ENCODE data around the gene VIM.

VIM gene

DNA sequence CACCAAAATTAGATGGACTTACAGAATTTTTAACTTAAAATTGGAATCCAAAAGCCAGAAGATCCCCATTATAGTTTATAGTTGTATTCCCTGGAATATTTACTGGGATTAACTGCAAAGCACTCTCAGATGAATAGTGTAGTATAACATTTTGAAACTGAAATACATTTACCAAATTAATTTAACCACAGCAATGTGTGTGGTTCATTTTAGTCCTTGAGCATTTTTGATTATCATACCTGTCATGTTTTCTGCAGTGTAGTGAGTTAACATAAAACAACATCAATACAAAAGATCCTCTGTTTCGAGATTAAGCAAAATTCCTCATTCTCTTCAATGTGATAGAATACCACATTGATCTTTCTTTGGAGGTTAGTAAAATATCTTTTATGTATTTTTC, 3.7 kb downstream of the VIM start:
- H3K4me1 Mint-ChIP-seq: peaks cover 20% of the 10 kb centered on the region
- H3K36me3 Mint-ChIP-seq: peaks cover 20% of the 10 kb centered on the region

DNA sequence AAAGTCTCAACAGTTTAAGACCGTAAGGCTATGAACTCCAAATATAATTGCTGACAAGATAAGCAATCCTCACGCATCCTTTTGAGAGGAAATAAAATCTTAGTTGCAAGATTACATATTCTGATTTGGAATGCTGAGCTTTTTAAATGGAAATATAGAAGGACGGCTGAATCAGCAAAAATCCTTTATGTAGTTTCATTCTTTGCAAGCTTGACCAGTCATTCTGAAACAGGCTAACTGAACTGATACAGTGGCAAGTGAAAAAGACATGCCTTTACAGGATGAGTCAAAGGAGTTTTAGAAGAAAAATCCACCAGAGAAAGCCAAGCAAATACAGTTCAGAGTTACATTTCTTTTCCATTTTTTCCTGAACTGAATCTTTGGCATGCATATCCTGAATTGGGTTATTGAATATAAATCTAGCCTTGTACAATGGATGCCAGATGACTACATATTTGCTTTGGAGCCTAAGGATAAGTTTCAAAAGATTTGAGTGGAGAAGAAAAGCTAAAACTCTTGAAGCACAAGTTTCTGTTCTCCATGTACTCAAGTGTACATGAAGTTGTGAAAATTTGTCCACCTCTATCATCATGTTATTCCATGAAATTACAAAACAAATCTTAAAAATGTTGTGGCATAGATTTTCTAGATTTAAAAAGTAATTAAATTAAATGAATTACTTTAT, 4.4 kb downstream of the VIM start:
- DNase-seq (ENCODE audit: low spot score in 2 of 2): no peak
- ATAC-seq (ENCODE audit: low read depth): no peak
- H3K36me3 Mint-ChIP-seq: peaks cover 20% of the 10 kb centered on the region
- no peaks in the 10 kb centered on the region for H3K27me3 Mint-ChIP-seq
- H3K27ac Mint-ChIP-seq: no peak overlapping the region
- no peak overlapping the region for H3K4me3 Mint-ChIP-seq
- peaks cover 13% of the 10 kb centered on the region for H3K4me1 Mint-ChIP-seq
- no peaks in the 10 kb centered on the region for H3K9me3 Mint-ChIP-seq

More for the DNA sequence above, 3.7 kb downstream of the VIM start:
- Mint-ChIP-seq H3K27ac (no peak overlapping the region), H3K4me3 (no peak overlapping the region), H3K9me3 (no peaks in the 10 kb centered on the region), H3K27me3 (no peaks in the 10 kb centered on the region)
- DNase-seq (ENCODE audit: low spot score in 2 of 2) (no peak), ATAC-seq (ENCODE audit: low read depth) (no peak)

DNA sequence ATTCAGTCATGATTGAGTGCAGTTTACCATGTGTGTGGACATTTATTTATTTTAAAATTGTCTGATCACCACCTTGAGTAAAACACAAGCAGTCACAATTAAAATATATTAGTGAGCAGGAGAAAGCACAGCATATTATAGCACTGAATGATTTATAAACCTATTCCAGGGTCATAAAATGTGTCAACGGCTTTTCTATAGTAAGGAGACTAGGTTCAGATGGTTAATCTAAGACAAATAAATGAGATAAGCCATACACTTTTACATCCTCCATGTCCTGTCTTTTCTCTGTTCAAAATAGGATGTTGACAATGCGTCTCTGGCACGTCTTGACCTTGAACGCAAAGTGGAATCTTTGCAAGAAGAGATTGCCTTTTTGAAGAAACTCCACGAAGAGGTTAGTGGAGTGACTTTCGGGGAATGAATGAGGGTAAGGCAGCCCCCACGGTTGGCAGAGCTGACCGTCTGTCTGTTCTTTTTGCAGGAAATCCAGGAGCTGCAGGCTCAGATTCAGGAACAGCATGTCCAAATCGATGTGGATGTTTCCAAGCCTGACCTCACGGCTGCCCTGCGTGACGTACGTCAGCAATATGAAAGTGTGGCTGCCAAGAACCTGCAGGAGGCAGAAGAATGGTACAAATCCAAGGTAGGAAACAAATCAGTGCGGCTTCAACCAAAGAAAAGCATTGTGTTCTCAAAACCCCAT, 5.4 kb downstream of the VIM start:
- ATAC-seq (ENCODE audit: low read depth) (no peak), DNase-seq (ENCODE audit: low spot score in 2 of 2) (no peak)
- H3K4me1 Mint-ChIP-seq: peaks cover 8% of the 10 kb centered on the region
- no peak overlapping the region for H3K27ac Mint-ChIP-seq
- no peaks in the 10 kb centered on the region for H3K27me3 Mint-ChIP-seq
- no peaks in the 10 kb centered on the region for H3K9me3 Mint-ChIP-seq
- H3K4me3 Mint-ChIP-seq: no peak overlapping the region
- H3K36me3 Mint-ChIP-seq: peaks cover 20% of the 10 kb centered on the region

DNA sequence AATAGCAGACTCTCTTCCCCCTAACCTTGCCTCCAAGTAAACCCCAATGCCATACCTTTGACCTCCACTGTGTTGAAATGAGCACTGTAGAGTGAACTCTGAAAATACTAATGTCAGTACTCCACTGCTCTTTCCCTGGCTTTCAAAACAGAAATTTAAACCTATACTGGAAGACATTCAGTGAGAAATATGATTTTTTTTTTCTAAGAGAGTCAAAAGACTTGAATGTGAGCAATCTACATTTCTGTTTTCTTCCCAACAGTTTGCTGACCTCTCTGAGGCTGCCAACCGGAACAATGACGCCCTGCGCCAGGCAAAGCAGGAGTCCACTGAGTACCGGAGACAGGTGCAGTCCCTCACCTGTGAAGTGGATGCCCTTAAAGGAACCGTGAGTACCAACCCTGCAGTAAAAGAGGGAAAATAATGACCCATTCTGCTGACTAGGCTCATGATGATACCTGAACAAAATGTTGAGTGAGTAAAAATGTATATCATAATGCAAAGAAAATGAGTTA, 6.4 kb downstream of the VIM start:
- Mint-ChIP-seq H3K4me3 (no peak overlapping the region), H3K36me3 (peaks cover 20% of the 10 kb centered on the region), H3K9me3 (no peaks in the 10 kb centered on the region), H3K27me3 (no peaks in the 10 kb centered on the region), H3K4me1 (peaks cover 8% of the 10 kb centered on the region), H3K27ac (peak overlapping the region; percentile 85)
- no peak for ATAC-seq (ENCODE audit: low read depth)
- DNase-seq (ENCODE audit: low spot score in 2 of 2): no peak

GRCh38 chr10:17235136-17235535, 7.1 kb downstream of the VIM start:
- H3K4me3 Mint-ChIP-seq: no peak overlapping the region
- DNase-seq (ENCODE audit: low spot score in 2 of 2) (no peak), ATAC-seq (ENCODE audit: low read depth) (no peak)
- H3K4me1 Mint-ChIP-seq: peaks cover 8% of the 10 kb centered on the region
- peaks cover 20% of the 10 kb centered on the region for H3K36me3 Mint-ChIP-seq
- H3K27me3 Mint-ChIP-seq: no peaks in the 10 kb centered on the region
- H3K27ac Mint-ChIP-seq: no peak overlapping the region
- no peaks in the 10 kb centered on the region for H3K9me3 Mint-ChIP-seq

GRCh38 chr10:17236468-17237148, 8.6 kb downstream of the VIM start:
- H3K27me3 Mint-ChIP-seq: no peaks in the 10 kb centered on the region
- peaks cover 18% of the 10 kb centered on the region for H3K36me3 Mint-ChIP-seq
- peak overlapping the region; percentile 81 for H3K27ac Mint-ChIP-seq
- ATAC-seq (ENCODE audit: low read depth): no peak
- H3K9me3 Mint-ChIP-seq: no peaks in the 10 kb centered on the region
- no peak overlapping the region for H3K4me3 Mint-ChIP-seq
- peaks cover 3% of the 10 kb centered on the region for H3K4me1 Mint-ChIP-seq
- no peak for DNase-seq (ENCODE audit: low spot score in 2 of 2)

- Mint-ChIP-seq H3K36me3 (peaks cover 18% of the 10 kb centered on the region), H3K4me3 (no peak overlapping the region), H3K9me3 (no peaks in the 10 kb centered on the region), H3K27ac (no peak overlapping the region), H3K4me1 (peaks cover 3% of the 10 kb centered on the region), H3K27me3 (no peaks in the 10 kb centered on the region)
- no peak for ATAC-seq (ENCODE audit: low read depth)
- no peak for DNase-seq (ENCODE audit: low spot score in 2 of 2)
These were observed 9.1 kb downstream of the VIM start for GRCh38 chr10:17237149-17237527.

DNA sequence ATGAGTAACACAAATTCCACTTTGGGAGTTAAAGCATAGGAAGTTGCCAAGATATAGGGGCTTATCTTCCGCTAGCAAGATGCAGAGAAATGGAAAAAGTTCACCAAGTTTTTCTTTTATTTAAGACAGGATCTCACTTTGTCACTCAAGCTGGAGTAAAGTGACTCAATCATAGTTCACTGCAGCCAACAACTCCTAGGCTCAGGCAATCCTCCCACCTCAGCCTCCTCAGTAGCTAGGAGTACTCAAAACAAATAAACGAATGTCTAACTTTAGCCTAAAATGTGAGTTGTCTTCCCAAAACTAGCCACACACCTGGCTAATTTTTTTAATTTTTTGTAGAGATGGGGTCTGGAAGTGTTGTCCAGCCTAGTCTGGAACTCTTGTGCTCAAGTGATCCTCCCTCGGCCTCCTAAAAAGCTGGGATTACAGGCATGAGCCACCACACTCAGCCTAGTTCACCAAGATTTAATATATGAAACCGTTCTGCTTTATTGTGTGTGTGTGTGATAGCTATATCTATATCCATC, 9.9 kb downstream of the VIM start:
- Mint-ChIP-seq H3K9me3 (no peaks in the 10 kb centered on the region), H3K4me3 (no peak overlapping the region), H3K27me3 (no peaks in the 10 kb centered on the region), H3K36me3 (peaks cover 14% of the 10 kb centered on the region), H3K4me1 (peaks cover 3% of the 10 kb centered on the region), H3K27ac (no peak overlapping the region)
- DNase-seq (ENCODE audit: low spot score in 2 of 2): no peak
- no peak for ATAC-seq (ENCODE audit: low read depth)

GRCh38 chr10:17238445-17239291, 10.6 kb downstream of the VIM start:
- DNase-seq (ENCODE audit: low spot score in 2 of 2): no peak
- ATAC-seq (ENCODE audit: low read depth): no peak
- H3K4me3 Mint-ChIP-seq: no peak overlapping the region

GRCh38 chr10:17239345-17240085, 11.5 kb downstream of the VIM start:
- Mint-ChIP-seq H3K4me3 (no peak overlapping the region), H3K4me1 (no peaks in the 10 kb centered on the region), H3K27ac (no peak overlapping the region), H3K27me3 (no peaks in the 10 kb centered on the region), H3K9me3 (no peaks in the 10 kb centered on the region), H3K36me3 (peaks cover 11% of the 10 kb centered on the region)
- DNase-seq (ENCODE audit: low spot score in 2 of 2) (no peak), ATAC-seq (ENCODE audit: low read depth) (no peak)

More at GRCh38 chr10:17238445-17239291, 10.6 kb downstream of the VIM start:
- H3K4me1 Mint-ChIP-seq: peaks cover 3% of the 10 kb centered on the region
- H3K27me3 Mint-ChIP-seq: no peaks in the 10 kb centered on the region
- H3K36me3 Mint-ChIP-seq: peaks cover 14% of the 10 kb centered on the region
- no peaks in the 10 kb centered on the region for H3K9me3 Mint-ChIP-seq
- peak overlapping the region; percentile 63 for H3K27ac Mint-ChIP-seq

GRCh38 chr10:17240096-17240495, 12.1 kb downstream of the VIM start:
- DNase-seq (ENCODE audit: low spot score in 2 of 2) (no peak), ATAC-seq (ENCODE audit: low read depth) (no peak)
- Mint-ChIP-seq H3K27ac (no peak overlapping the region), H3K27me3 (no peaks in the 10 kb centered on the region), H3K36me3 (peaks cover 8% of the 10 kb centered on the region), H3K9me3 (no peaks in the 10 kb centered on the region), H3K4me1 (no peaks in the 10 kb centered on the region), H3K4me3 (no peak overlapping the region)

DNA sequence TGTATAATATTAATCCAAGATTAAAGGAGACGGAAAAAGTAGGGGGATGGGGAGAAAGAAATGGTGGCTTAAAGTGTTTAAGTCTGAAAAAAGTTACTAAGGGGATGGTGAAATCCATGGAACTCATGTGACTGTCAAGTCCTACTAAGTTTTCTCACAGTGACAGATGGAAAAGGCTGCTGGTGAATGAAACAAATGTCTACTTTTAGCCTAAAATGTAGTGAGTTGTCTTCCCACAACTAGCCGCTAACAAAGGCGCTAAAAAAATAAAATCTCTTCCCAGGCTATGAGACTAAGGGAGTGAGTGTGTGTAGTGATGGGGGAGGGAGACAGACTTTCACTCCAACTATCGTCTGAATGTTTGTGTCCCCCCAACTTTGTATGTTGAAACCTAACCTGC, 12.6 kb downstream of the VIM start:
- no peaks in the 10 kb centered on the region for H3K9me3 Mint-ChIP-seq
- no peaks in the 10 kb centered on the region for H3K27me3 Mint-ChIP-seq
- H3K4me1 Mint-ChIP-seq: no peaks in the 10 kb centered on the region
- H3K36me3 Mint-ChIP-seq: peaks cover 7% of the 10 kb centered on the region
- H3K4me3 Mint-ChIP-seq: no peak overlapping the region
- no peak for DNase-seq (ENCODE audit: low spot score in 2 of 2)
- no peak for ATAC-seq (ENCODE audit: low read depth)
- H3K27ac Mint-ChIP-seq: no peak overlapping the region
